GM10266 (cell line): ENCODE measurements around the gene CDH23.

Source experiments
- DNase-seq: peaks from one replicate; pipeline ENCODE4 v3.0.0; 2012; ENCODE audit errors: extremely low spot score
- TF ChIP-seq, protein P1 (sequence below): IDR thresholded peaks from 2 replicates; pipeline ENCODE4 v1.5.1; 2012; ENCODE audit warnings: mild to moderate bottlenecking, low read depth; ENCODE audit not compliant: control insufficient read depth, insufficient read depth; ENCODE audit errors: missing control alignments

Gene CDH23

DNA sequence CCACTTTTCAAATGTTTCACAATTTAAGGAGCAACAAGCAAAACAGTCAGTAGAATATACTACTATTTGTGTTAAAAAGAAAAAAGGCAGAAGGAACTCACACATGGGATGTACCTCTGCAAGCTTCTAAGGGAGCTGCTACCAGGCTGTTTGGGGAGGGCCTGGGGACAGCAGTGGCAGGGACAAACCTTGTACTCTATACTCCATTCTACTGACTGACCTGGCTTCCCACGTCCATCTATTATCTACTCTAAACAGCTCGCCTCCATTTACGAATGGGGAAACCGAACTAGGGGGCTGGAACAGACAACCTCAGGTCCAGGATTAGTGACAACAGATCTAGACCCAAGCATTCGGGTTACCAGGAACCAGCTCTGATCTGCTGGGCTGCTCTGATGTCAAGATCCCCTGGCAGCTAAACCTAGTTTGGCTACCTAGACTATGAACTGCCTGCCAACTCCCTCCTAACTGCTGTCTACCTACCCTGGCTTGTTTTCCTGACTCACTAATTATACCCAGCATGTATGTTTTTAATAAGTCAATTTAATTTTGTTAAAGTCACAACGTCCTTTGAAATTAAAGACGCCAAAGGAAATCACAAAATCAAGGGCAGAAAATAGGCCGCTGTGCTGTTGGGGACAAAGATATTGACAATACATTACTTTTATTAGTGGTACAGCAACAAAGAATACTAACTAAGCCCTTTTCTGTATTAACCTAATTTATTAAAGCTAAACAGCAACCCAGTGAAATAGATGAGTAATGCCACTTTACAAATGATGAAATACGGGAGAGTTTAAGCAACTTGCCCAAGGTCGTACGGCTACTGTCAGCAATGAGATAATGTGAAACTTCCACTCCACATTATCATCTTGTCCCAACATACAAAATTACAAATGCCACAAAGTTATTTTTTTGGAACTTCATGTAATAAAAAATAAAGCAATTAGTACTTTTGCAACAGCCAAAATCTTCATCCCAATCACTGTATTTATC is 449.0 kb downstream of the CDH23 start:
- TF ChIP-seq, protein P1, sequence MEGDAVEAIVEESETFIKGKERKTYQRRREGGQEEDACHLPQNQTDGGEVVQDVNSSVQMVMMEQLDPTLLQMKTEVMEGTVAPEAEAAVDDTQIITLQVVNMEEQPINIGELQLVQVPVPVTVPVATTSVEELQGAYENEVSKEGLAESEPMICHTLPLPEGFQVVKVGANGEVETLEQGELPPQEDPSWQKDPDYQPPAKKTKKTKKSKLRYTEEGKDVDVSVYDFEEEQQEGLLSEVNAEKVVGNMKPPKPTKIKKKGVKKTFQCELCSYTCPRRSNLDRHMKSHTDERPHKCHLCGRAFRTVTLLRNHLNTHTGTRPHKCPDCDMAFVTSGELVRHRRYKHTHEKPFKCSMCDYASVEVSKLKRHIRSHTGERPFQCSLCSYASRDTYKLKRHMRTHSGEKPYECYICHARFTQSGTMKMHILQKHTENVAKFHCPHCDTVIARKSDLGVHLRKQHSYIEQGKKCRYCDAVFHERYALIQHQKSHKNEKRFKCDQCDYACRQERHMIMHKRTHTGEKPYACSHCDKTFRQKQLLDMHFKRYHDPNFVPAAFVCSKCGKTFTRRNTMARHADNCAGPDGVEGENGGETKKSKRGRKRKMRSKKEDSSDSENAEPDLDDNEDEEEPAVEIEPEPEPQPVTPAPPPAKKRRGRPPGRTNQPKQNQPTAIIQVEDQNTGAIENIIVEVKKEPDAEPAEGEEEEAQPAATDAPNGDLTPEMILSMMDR = no peak

GRCh38 chr10:71846816-71847215 is 450.1 kb downstream of the CDH23 start:
- no peak for DNase-seq
- TF ChIP-seq, protein P1 = no peak

More for the DNA sequence above, 449.0 kb downstream of the CDH23 start:
- DNase-seq = no peak

GRCh38 chr10:71847418-71847817 is 450.7 kb downstream of the CDH23 start:
- TF ChIP-seq, protein P1 = no peak
- DNase-seq = no peak

GRCh38 chr10:71848325-71849275 is 451.9 kb downstream of the CDH23 start:
- TF ChIP-seq, protein P1 = no peak
- no peak for DNase-seq

DNA sequence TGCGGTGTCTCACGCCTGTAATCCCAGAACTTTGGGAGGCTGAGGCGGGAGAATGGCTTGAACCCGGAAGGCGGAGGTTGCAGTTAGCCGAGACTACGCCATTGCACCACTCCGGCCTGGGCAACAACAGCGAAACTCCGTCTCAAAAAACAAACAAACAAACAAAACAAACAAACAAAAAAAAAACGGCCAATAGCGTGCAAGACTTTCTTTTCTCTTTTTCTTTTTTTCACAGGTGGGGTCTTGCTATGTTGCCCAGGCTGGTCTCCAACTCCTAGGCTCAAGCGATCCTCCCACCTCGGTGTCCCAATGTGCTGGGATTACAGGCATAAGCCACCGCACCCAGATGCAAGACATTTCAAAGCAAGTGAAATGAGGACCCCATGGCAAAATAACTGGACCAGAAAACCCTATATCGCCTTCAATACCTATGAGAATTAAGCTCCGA is 452.8 kb downstream of the CDH23 start:
- TF ChIP-seq, protein P1 = no peak
- DNase-seq = no peak

- DNase-seq = no peak
- TF ChIP-seq, protein P1 = no peak
These were observed 453.5 kb downstream of the CDH23 start for GRCh38 chr10:71850021-71850742.
